Neural cell (in vitro differentiated cells): ENCODE data around the gene FUT8.

Experiments
- CTCF ChIP-seq: fragments of 450-650 bp; IDR thresholded peaks from 2 replicates; pipeline ENCODE4 v1.5.1; 2014; ENCODE audit warnings: antibody characterized with exemption, mild to moderate bottlenecking, moderate library complexity; ENCODE audit not compliant: poor library complexity, severe bottlenecking
- EZH2 ChIP-seq: fragments of 200-600, 300-800 bp; shearing (Covaris generic), sonication (generic); IDR thresholded peaks from 2 replicates; pipeline ENCODE4 v1.6.1; 2014; ENCODE audit warnings: antibody characterized with exemption, low read length, borderline replicate concordance, mild to moderate bottlenecking; ENCODE audit not compliant: insufficient read depth, poor library complexity, severe bottlenecking
- MXI1 ChIP-seq: fragments of 450-650 bp; conservative IDR thresholded peaks from 2 replicates; pipeline ENCODE4 v1.6.1; 2014; ENCODE audit warnings: antibody characterized with exemption, mild to moderate bottlenecking; ENCODE audit not compliant: poor library complexity, severe bottlenecking
- POLR2AphosphoS5 ChIP-seq: IDR thresholded peaks from 2 replicates; pipeline ENCODE4 v1.6.1; 2012
- RAD21 ChIP-seq: fragments of 450-650 bp; conservative IDR thresholded peaks from 2 replicates; pipeline ENCODE4 v1.6.1; 2014; ENCODE audit warnings: antibody characterized with exemption, mild to moderate bottlenecking, moderate library complexity
- TAF1 ChIP-seq: IDR thresholded peaks from 2 replicates; pipeline ENCODE4 v1.6.1; 2012; ENCODE audit warnings: low read depth
- TF ChIP-seq, protein P1 (sequence below): IDR thresholded peaks from 2 replicates; pipeline ENCODE4 v1.6.1; 2012; ENCODE audit warnings: borderline replicate concordance

DNA sequence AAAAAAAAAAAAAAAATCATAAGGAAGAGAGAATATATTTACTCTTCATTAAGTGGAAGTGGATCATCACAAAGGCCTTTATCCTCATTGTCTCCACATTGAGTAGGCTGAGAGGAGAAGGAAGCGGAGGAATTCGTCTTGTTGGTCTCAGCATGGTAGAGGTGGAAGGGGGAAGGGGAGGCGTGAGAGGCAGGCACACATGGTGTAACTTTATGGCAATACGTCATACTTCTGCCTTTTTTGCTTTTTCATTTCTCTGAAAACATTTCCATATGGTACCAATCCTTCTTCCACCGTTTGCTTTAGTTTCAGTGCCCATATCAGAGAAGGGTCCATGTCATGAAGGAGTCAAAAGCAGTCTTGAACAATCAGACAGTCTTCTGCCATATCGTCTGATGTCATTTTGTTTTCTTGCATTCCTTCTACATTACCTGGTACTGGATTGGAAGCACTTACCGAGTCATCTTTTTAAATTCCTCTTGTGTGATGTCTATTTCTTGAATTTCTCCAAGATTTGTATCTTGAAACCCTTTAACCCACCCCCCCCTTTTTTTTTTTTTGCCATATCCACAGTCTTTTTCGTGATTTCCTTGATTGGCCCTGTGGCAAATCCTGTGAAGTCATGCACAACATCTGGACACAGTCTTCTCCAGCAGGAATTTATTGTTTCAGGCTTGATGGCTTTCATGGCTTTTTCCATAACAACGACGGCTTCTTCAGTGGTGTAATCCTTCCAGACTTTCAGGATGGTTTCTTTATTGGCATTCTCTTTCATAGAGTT is 8.9 kb downstream of the FUT8 start:
- TF ChIP-seq TAF1 (no peak), POLR2AphosphoS5 (no peak), MXI1 (no peak), CTCF (no peak), EZH2 (no peak), RAD21 (no peak)
- TF ChIP-seq, protein P1, sequence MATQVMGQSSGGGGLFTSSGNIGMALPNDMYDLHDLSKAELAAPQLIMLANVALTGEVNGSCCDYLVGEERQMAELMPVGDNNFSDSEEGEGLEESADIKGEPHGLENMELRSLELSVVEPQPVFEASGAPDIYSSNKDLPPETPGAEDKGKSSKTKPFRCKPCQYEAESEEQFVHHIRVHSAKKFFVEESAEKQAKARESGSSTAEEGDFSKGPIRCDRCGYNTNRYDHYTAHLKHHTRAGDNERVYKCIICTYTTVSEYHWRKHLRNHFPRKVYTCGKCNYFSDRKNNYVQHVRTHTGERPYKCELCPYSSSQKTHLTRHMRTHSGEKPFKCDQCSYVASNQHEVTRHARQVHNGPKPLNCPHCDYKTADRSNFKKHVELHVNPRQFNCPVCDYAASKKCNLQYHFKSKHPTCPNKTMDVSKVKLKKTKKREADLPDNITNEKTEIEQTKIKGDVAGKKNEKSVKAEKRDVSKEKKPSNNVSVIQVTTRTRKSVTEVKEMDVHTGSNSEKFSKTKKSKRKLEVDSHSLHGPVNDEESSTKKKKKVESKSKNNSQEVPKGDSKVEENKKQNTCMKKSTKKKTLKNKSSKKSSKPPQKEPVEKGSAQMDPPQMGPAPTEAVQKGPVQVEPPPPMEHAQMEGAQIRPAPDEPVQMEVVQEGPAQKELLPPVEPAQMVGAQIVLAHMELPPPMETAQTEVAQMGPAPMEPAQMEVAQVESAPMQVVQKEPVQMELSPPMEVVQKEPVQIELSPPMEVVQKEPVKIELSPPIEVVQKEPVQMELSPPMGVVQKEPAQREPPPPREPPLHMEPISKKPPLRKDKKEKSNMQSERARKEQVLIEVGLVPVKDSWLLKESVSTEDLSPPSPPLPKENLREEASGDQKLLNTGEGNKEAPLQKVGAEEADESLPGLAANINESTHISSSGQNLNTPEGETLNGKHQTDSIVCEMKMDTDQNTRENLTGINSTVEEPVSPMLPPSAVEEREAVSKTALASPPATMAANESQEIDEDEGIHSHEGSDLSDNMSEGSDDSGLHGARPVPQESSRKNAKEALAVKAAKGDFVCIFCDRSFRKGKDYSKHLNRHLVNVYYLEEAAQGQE, result no peak
